ENCODE results near the gene F2R.
"Not testable (repeated sequence)": the region's sequence is repeated elsewhere in the genome, so short reads cannot be mapped to it uniquely, and the experiment has no call there.

DNA sequence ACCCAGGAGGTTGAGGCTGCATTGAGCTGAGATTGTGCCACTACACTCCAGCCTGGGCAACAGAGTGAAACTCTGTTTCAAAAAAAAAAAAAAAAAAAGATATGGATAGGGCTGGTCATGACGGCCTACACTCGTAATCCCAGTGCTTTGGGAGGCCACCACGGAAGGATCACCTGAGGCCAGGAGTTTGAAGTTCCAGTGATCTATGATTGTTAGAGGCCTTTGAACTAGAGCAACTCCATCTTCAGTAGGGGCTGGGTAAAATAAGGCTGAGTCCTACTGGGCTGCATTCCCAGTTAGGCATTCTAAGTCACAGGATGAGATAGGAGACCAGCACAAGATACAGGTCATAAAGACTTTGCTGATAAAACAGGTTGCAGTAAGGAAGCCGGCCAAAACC, 64.7 kb downstream of the F2R start:
- not testable (repeated sequence) for TF ChIP-seq NR3C1 (CRISPR knock-in tag; IDR thresholded peaks at IDR 0.05); KDM1A (CRISPR knock-in tag; IDR thresholded peaks at IDR 0.05); ZNF274 (CRISPR knock-in tag; IDR thresholded peaks at IDR 0.05); SP1 (IDR thresholded peaks at IDR 0.05); SP1 (CRISPR knock-in tag; IDR thresholded peaks at IDR 0.05); ZNF296 (CRISPR knock-in tag; conservative IDR thresholded peaks at IDR 0.05); ADNP (CRISPR knock-in tag; IDR thresholded peaks at IDR 0.05); ELF4 (CRISPR knock-in tag; IDR thresholded peaks at IDR 0.05; ENCODE audit: borderline replicate concordance); ZNF792 (CRISPR knock-in tag; IDR thresholded peaks at IDR 0.05); ZKSCAN5 (CRISPR knock-in tag; IDR thresholded peaks at IDR 0.05); CTCF (CRISPR knock-in tag; IDR thresholded peaks at IDR 0.05); POLR2A (IDR thresholded peaks at IDR 0.05; ENCODE audit: insufficient read depth in 1 of 2, low read depth in 2 of 2, low read length in 2 of 2); ZNF234 (CRISPR knock-in tag; conservative IDR thresholded peaks at IDR 0.05)
